ENCODE data around the gene EPHA7. TPM values are rescaled to one million over a fixed set of nuclear protein-coding genes. Genes with fewer than 3 reads are reported as not detected.

Gene EPHA7
- total RNA-seq, 1 donor from 2014 or later, result 424 TPM

DNA sequence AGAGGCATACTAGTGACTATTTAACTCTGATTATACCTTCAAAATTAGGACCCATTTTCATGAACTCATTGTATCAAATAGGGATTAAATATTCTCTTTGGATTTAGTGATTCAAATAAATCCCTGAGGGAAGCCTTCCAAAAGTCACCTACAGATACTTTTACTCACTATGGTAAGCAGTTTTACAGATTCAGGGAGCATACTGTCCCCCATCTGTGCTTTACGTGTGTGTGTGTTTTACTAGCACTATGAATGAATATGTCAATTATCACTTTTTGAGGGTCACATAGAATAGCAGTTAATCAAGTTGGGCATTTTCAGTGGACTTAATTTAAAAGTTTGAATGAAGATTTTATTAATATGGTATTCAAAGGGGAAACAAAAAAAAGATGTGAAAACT lies 96.7 kb downstream of the EPHA7 start:
- Mint-ChIP-seq H3K36me3 (ENCODE audit: unreplicated experiment) (peaks cover 42% of the 10 kb centered on the region), H3K4me1 (ENCODE audit: unreplicated experiment) (peaks cover 36% of the 10 kb centered on the region)
- DNase-seq (ENCODE audit: extremely low spot score, unreplicated experiment), result no peak

GRCh38 chr6:93319304-93319703 lies 100.1 kb downstream of the EPHA7 start:
- H3K36me3 Mint-ChIP-seq (ENCODE audit: unreplicated experiment), result peaks cover 37% of the 10 kb centered on the region
- peak overlapping the region; percentile 21 for H3K27ac Mint-ChIP-seq (ENCODE audit: unreplicated experiment)
- DNase-seq (ENCODE audit: extremely low spot score, unreplicated experiment), result no peak
- no peak for TF ChIP-seq CTCF (IDR thresholded peaks at IDR 0.05)
- H3K4me1 Mint-ChIP-seq (ENCODE audit: unreplicated experiment), result peaks cover 36% of the 10 kb centered on the region
- H3K4me3 Mint-ChIP-seq (ENCODE audit: unreplicated experiment), result no peak overlapping the region
- no peaks in the 10 kb centered on the region for H3K27me3 Mint-ChIP-seq (ENCODE audit: unreplicated experiment)
- H3K9me3 Mint-ChIP-seq (ENCODE audit: unreplicated experiment), result no peaks in the 10 kb centered on the region

More for the DNA sequence above, 96.7 kb downstream of the EPHA7 start:
- TF ChIP-seq CTCF (IDR thresholded peaks at IDR 0.05), result no peak
- no peak overlapping the region for H3K27ac Mint-ChIP-seq (ENCODE audit: unreplicated experiment)
- no peak overlapping the region for H3K4me3 Mint-ChIP-seq (ENCODE audit: unreplicated experiment)
- H3K27me3 Mint-ChIP-seq (ENCODE audit: unreplicated experiment), result no peaks in the 10 kb centered on the region
- H3K9me3 Mint-ChIP-seq (ENCODE audit: unreplicated experiment), result no peaks in the 10 kb centered on the region

GRCh38 chr6:93318121-93318520 lies 101.2 kb downstream of the EPHA7 start:
- no peaks in the 10 kb centered on the region for H3K27me3 Mint-ChIP-seq (ENCODE audit: unreplicated experiment)
- DNase-seq (ENCODE audit: extremely low spot score, unreplicated experiment), result no peak
- no peaks in the 10 kb centered on the region for H3K9me3 Mint-ChIP-seq (ENCODE audit: unreplicated experiment)
- peaks cover 34% of the 10 kb centered on the region for H3K4me1 Mint-ChIP-seq (ENCODE audit: unreplicated experiment)
- H3K27ac Mint-ChIP-seq (ENCODE audit: unreplicated experiment), result peak overlapping the region; percentile 54
- no peak for TF ChIP-seq CTCF (IDR thresholded peaks at IDR 0.05)
- H3K36me3 Mint-ChIP-seq (ENCODE audit: unreplicated experiment), result peaks cover 35% of the 10 kb centered on the region
- H3K4me3 Mint-ChIP-seq (ENCODE audit: unreplicated experiment), result no peak overlapping the region

GRCh38 chr6:93317592-93317991 lies 101.8 kb downstream of the EPHA7 start:
- H3K27ac Mint-ChIP-seq (ENCODE audit: unreplicated experiment), result peak overlapping the region; percentile 54
- peaks cover 34% of the 10 kb centered on the region for H3K4me1 Mint-ChIP-seq (ENCODE audit: unreplicated experiment)
- no peak for TF ChIP-seq CTCF (IDR thresholded peaks at IDR 0.05)
- H3K27me3 Mint-ChIP-seq (ENCODE audit: unreplicated experiment), result no peaks in the 10 kb centered on the region
- no peaks in the 10 kb centered on the region for H3K9me3 Mint-ChIP-seq (ENCODE audit: unreplicated experiment)
- DNase-seq (ENCODE audit: extremely low spot score, unreplicated experiment), result no peak
- H3K4me3 Mint-ChIP-seq (ENCODE audit: unreplicated experiment), result no peak overlapping the region
- H3K36me3 Mint-ChIP-seq (ENCODE audit: unreplicated experiment), result peaks cover 37% of the 10 kb centered on the region

GRCh38 chr6:93307505-93308409 lies 111.6 kb downstream of the EPHA7 start:
- Mint-ChIP-seq H3K27ac (ENCODE audit: unreplicated experiment) (no peak overlapping the region), H3K4me3 (ENCODE audit: unreplicated experiment) (no peak overlapping the region), H3K4me1 (ENCODE audit: unreplicated experiment) (peaks cover 45% of the 10 kb centered on the region), H3K9me3 (ENCODE audit: unreplicated experiment) (peaks cover 4% of the 10 kb centered on the region), H3K36me3 (ENCODE audit: unreplicated experiment) (peaks cover 49% of the 10 kb centered on the region), H3K27me3 (ENCODE audit: unreplicated experiment) (no peaks in the 10 kb centered on the region)
- DNase-seq (ENCODE audit: extremely low spot score, unreplicated experiment), result no peak
- no peak for TF ChIP-seq CTCF (IDR thresholded peaks at IDR 0.05)
